T-helper 2 cell treated with Interferon-gamma antibody and Interleukin-4, amounts not matched to agents 5 μg/mL and 100 μg/mL, for 36 hours (primary cell): ENCODE measurements around the gene ATP8B4.

Experiments used
- DNase-seq: peaks from one replicate; pipeline ENCODE4 v3.0.0; 2021; ENCODE audit warnings: low spot score
- H3K27ac Mint-ChIP-seq: one replicate; pipeline ENCODE4 v1.8.0; 2021; ENCODE audit warnings: mild to moderate bottlenecking, mixed read lengths
- H3K27me3 Mint-ChIP-seq: one replicate; pipeline ENCODE4 v1.8.0; 2021; ENCODE audit warnings: low read depth, mixed read lengths
- H3K36me3 Mint-ChIP-seq: one replicate; pipeline ENCODE4 v1.8.0; 2021; ENCODE audit warnings: low read depth, mixed read lengths
- H3K4me1 Mint-ChIP-seq: one replicate; pipeline ENCODE4 v1.8.0; 2021; ENCODE audit warnings: low read depth, mixed read lengths
- H3K4me3 Mint-ChIP-seq: one replicate; pipeline ENCODE4 v1.8.0; 2022; ENCODE audit warnings: mild to moderate bottlenecking, moderate library complexity, mixed read lengths
- H3K9me3 Mint-ChIP-seq: one replicate; pipeline ENCODE4 v1.8.0; 2021; ENCODE audit warnings: mixed read lengths

The ATP8B4 gene

GRCh38 chr15:49900006-49900902 is 218.8 kb downstream of the ATP8B4 start:
- peaks cover 6% of the 10 kb centered on the region for H3K4me1 Mint-ChIP-seq
- no peaks in the 10 kb centered on the region for H3K27me3 Mint-ChIP-seq
- DNase-seq: no peak
- peaks cover 14% of the 10 kb centered on the region for H3K36me3 Mint-ChIP-seq
- H3K27ac Mint-ChIP-seq: no peak overlapping the region
- H3K4me3 Mint-ChIP-seq: no peak overlapping the region
- no peaks in the 10 kb centered on the region for H3K9me3 Mint-ChIP-seq

- Mint-ChIP-seq H3K27me3 (no peaks in the 10 kb centered on the region), H3K9me3 (no peaks in the 10 kb centered on the region), H3K36me3 (peaks cover 11% of the 10 kb centered on the region), H3K4me1 (peaks cover 6% of the 10 kb centered on the region), H3K4me3 (no peak overlapping the region), H3K27ac (no peak overlapping the region)
- DNase-seq: no peak
Observed at GRCh38 chr15:49898575-49899283, 220.3 kb downstream of the ATP8B4 start.

GRCh38 chr15:49898097-49898496 is 220.9 kb downstream of the ATP8B4 start:
- Mint-ChIP-seq H3K4me1 (peaks cover 6% of the 10 kb centered on the region), H3K9me3 (no peaks in the 10 kb centered on the region), H3K27ac (no peak overlapping the region), H3K4me3 (no peak overlapping the region), H3K27me3 (no peaks in the 10 kb centered on the region), H3K36me3 (peaks cover 11% of the 10 kb centered on the region)
- no peak for DNase-seq

GRCh38 chr15:49895347-49896223 is 223.4 kb downstream of the ATP8B4 start:
- H3K4me1 Mint-ChIP-seq: peaks cover 4% of the 10 kb centered on the region
- no peak overlapping the region for H3K4me3 Mint-ChIP-seq
- H3K9me3 Mint-ChIP-seq: no peaks in the 10 kb centered on the region
- H3K27ac Mint-ChIP-seq: no peak overlapping the region
- peaks cover 19% of the 10 kb centered on the region for H3K36me3 Mint-ChIP-seq
- no peak for DNase-seq
- H3K27me3 Mint-ChIP-seq: no peaks in the 10 kb centered on the region

- no peaks in the 10 kb centered on the region for H3K9me3 Mint-ChIP-seq
- no peaks in the 10 kb centered on the region for H3K27me3 Mint-ChIP-seq
- no peaks in the 10 kb centered on the region for H3K4me1 Mint-ChIP-seq
- H3K36me3 Mint-ChIP-seq: peaks cover 17% of the 10 kb centered on the region
- H3K27ac Mint-ChIP-seq: no peak overlapping the region
- no peak overlapping the region for H3K4me3 Mint-ChIP-seq
- no peak for DNase-seq
Observed at GRCh38 chr15:49890689-49891088, 228.3 kb downstream of the ATP8B4 start.

- no peak overlapping the region for H3K4me3 Mint-ChIP-seq
- DNase-seq: no peak
- H3K4me1 Mint-ChIP-seq: no peaks in the 10 kb centered on the region
- H3K27me3 Mint-ChIP-seq: no peaks in the 10 kb centered on the region
- H3K27ac Mint-ChIP-seq: no peak overlapping the region
- H3K9me3 Mint-ChIP-seq: no peaks in the 10 kb centered on the region
- peaks cover 17% of the 10 kb centered on the region for H3K36me3 Mint-ChIP-seq
Observed at GRCh38 chr15:49889536-49889935, 229.5 kb downstream of the ATP8B4 start.

- no peaks in the 10 kb centered on the region for H3K4me1 Mint-ChIP-seq
- no peaks in the 10 kb centered on the region for H3K27me3 Mint-ChIP-seq
- DNase-seq: no peak
- peaks cover 17% of the 10 kb centered on the region for H3K36me3 Mint-ChIP-seq
- H3K27ac Mint-ChIP-seq: no peak overlapping the region
- no peaks in the 10 kb centered on the region for H3K9me3 Mint-ChIP-seq
- H3K4me3 Mint-ChIP-seq: no peak overlapping the region
Observed at GRCh38 chr15:49888734-49889133, 230.3 kb downstream of the ATP8B4 start.

- Mint-ChIP-seq H3K27me3 (no peaks in the 10 kb centered on the region), H3K4me3 (no peak overlapping the region), H3K4me1 (no peaks in the 10 kb centered on the region), H3K36me3 (peaks cover 17% of the 10 kb centered on the region), H3K9me3 (no peaks in the 10 kb centered on the region), H3K27ac (no peak overlapping the region)
- no peak for DNase-seq
Observed at GRCh38 chr15:49888323-49888693, 230.7 kb downstream of the ATP8B4 start.

- H3K27me3 Mint-ChIP-seq: no peaks in the 10 kb centered on the region
- peaks cover 17% of the 10 kb centered on the region for H3K36me3 Mint-ChIP-seq
- no peak overlapping the region for H3K27ac Mint-ChIP-seq
- H3K9me3 Mint-ChIP-seq: no peaks in the 10 kb centered on the region
- no peaks in the 10 kb centered on the region for H3K4me1 Mint-ChIP-seq
- no peak overlapping the region for H3K4me3 Mint-ChIP-seq
- DNase-seq: no peak
Observed at GRCh38 chr15:49887659-49888322, 231.2 kb downstream of the ATP8B4 start.

GRCh38 chr15:49883121-49883520 is 235.9 kb downstream of the ATP8B4 start:
- no peaks in the 10 kb centered on the region for H3K9me3 Mint-ChIP-seq
- H3K36me3 Mint-ChIP-seq: peaks cover 7% of the 10 kb centered on the region
- H3K4me3 Mint-ChIP-seq: no peak overlapping the region
- no peaks in the 10 kb centered on the region for H3K27me3 Mint-ChIP-seq
- DNase-seq: no peak
- no peaks in the 10 kb centered on the region for H3K4me1 Mint-ChIP-seq
- no peak overlapping the region for H3K27ac Mint-ChIP-seq

GRCh38 chr15:49881866-49882265 is 237.2 kb downstream of the ATP8B4 start:
- DNase-seq: no peak
- Mint-ChIP-seq H3K27me3 (no peaks in the 10 kb centered on the region), H3K4me3 (no peak overlapping the region), H3K4me1 (no peaks in the 10 kb centered on the region), H3K27ac (no peak overlapping the region), H3K36me3 (peaks cover 7% of the 10 kb centered on the region), H3K9me3 (no peaks in the 10 kb centered on the region)

- Mint-ChIP-seq H3K27ac (no peak overlapping the region), H3K4me3 (no peak overlapping the region), H3K9me3 (no peaks in the 10 kb centered on the region), H3K36me3 (peaks cover 7% of the 10 kb centered on the region), H3K27me3 (no peaks in the 10 kb centered on the region), H3K4me1 (no peaks in the 10 kb centered on the region)
- DNase-seq: no peak
Observed at GRCh38 chr15:49881433-49881832, 237.6 kb downstream of the ATP8B4 start.

GRCh38 chr15:49877873-49878521 is 241.0 kb downstream of the ATP8B4 start:
- no peak overlapping the region for H3K27ac Mint-ChIP-seq
- no peak overlapping the region for H3K4me3 Mint-ChIP-seq
- H3K9me3 Mint-ChIP-seq: no peaks in the 10 kb centered on the region
- H3K27me3 Mint-ChIP-seq: no peaks in the 10 kb centered on the region
- no peak for DNase-seq
- peaks cover 11% of the 10 kb centered on the region for H3K36me3 Mint-ChIP-seq
- peaks cover 2% of the 10 kb centered on the region for H3K4me1 Mint-ChIP-seq
